Measurements from ENCODE around the gene DACH1.
"Not testable (repeated sequence)": the region's sequence is repeated elsewhere in the genome, so short reads cannot be mapped to it uniquely, and the experiment has no call there.

Gene DACH1

GRCh38 chr13:71865874-71866334 is 1.1 kb downstream of the DACH1 start:
- peak in 1 of 14 donors; percentile 23 for DNase-seq

DNA sequence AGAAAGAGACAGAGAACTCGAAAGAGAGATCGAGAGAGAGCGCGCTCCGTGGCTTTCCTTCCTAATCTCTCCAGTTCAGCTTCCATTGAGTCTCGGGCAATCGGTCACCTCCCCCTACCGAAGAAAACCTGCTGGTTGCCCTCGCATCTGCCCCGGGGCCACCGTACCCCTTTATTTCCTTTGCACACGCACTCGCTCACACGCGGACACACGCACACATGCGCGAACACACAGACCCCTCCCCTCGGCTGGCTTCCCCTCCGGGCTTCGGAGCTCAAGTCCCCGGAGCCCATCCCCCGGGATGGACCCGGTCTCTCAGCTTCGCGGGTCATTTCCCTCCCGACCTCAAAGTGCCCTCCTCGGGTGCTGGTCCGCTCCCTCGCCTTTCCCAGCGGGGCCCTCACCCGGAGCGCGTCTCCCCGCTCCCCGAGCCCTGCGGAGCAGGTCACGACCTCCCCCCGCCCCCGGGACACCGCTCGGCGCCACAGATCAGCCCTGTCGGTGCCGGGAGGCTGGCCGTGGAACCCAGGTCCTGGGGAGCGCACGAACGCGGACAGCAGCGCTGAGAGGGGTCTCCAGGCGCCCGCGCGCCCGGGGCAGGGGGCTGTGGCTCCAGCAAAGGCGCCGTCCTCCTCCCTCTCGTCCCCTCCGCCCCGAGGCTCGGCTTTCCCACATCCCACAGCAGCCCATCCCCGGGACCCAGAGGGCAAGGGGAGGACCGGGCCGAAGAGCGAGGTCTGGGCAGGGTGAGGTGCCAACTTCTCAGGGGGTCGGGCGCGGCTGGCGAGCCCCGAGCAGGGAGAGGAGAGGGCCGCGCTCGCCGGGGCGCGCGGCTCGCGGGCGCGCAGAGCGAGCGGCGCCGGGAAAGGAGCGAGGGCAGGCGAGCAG is 1.8 kb downstream of the DACH1 start:
- peak in 2 of 14 donors; percentile 3 to 12 for DNase-seq

- peak in 1 of 14 donors; percentile 2 for DNase-seq
These were observed 2.7 kb downstream of the DACH1 start for GRCh38 chr13:71864094-71864985.

GRCh38 chr13:71863254-71863865 is 3.6 kb downstream of the DACH1 start:
- DNase-seq: no peak

DNA sequence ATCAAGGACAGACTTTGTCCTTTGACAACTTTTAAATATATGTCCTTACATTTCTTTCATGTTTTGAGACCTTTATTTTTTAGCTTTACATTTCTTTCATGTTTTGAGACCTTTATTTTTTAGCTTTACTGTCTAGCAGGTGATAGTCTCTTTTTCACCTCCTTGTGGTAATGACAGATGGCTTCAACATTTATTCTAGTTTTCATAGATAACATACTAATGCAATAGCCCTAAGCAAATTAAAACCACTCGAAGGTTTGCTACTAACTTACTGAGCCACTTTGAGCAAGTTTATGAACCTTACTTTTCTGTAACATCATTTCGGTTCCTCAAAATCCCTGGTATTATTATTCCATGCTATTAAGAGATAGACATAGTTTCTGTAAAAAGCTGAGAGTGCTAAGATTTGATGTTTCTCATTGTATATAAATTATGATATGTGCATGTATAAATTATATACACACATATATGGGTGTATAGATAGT is 4.5 kb downstream of the DACH1 start:
- no peak for DNase-seq

DNA sequence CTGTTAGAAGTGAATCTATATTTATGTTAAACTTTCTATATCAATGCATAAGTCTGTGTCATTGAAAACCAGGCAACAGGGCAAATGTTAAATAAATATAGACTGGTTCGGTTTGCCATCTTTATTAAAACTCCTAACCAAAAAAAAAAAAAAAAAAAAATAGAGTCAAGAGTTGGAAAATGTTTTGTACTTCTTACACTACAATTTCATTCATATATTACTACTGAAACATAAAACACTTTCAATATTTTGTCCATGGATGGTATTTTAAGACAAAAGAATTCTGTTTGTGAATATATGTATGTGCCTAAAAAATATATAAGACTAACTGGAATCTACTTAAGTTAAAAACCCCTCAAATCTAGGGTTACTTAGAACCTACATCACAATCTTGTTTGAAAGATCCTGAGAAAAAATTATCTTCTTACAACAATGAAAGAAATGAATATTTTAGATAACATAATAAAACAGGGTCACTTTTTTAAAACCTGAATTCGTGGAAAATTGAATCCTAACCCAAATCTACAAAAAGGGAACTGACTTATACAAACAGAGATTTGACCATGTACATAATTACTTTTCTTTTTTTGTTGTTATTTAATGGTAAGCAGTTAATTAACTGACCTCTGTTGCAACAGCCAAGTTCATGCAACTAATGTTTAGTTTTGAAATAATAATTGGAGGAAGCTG is 5.1 kb downstream of the DACH1 start:
- no peak for DNase-seq

GRCh38 chr13:71860547-71861138 is 6.4 kb downstream of the DACH1 start:
- no peak for DNase-seq

DNA sequence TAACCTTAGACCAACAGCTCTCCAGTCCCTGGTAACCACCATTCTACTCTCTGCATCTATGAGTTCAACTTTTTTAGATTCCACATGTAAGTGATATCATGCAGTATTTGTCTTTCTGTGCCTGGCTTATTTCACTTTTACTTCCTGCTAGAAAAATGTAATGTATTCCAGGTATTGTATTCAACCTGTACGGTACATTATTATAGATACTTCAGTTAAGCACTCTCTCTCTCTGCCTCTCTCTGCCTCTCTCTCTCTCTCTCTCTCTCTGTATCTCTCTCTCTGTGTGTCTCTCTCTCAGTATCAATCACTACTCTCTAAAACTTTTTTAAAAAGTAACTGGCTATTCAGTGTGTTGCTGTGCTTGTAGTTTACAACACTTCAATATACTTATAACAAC is 8.4 kb downstream of the DACH1 start:
- no peak for DNase-seq

- DNase-seq: no peak
These were observed 10.4 kb downstream of the DACH1 start for GRCh38 chr13:71856548-71857043.

- no peak for DNase-seq
These were observed 12.6 kb downstream of the DACH1 start for GRCh38 chr13:71854401-71854800.

DNA sequence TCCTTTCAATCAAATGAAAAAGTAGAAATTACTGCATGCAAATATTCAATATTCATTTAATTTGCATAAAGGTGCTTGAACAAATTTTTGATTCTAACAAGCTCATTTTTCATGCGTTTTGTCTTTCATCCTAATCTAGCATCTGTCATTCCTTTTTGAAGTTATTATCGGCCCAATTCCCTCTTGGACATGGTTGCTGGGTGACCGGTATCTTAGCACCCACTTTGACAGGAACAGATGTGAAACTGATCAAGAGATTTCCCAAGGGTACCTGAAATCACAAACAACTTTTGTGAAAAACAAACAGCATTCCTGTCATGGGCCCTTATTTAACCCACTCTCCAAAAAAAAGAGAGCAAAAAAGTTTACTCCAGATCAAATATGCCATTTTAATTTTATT is 13.3 kb downstream of the DACH1 start:
- no peak for DNase-seq

DNA sequence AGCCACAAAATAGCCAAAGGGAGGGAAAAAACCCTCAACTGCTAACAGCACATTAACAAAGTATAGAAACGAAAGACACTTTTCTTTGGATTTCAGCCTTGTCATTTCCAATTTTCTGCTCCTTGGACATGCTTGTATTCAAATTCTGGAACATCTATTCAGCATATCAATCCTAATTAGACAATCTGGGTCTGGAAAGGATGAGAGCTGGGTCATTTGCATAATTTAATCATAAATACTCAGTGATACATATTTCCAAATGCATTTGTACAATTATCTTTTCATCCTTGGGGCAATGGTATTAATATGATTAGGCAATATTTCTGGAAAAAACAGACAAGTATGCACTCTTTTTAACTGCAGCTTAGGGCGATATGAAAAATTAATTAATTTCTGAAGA is 14.3 kb downstream of the DACH1 start:
- DNase-seq: no peak

DNA sequence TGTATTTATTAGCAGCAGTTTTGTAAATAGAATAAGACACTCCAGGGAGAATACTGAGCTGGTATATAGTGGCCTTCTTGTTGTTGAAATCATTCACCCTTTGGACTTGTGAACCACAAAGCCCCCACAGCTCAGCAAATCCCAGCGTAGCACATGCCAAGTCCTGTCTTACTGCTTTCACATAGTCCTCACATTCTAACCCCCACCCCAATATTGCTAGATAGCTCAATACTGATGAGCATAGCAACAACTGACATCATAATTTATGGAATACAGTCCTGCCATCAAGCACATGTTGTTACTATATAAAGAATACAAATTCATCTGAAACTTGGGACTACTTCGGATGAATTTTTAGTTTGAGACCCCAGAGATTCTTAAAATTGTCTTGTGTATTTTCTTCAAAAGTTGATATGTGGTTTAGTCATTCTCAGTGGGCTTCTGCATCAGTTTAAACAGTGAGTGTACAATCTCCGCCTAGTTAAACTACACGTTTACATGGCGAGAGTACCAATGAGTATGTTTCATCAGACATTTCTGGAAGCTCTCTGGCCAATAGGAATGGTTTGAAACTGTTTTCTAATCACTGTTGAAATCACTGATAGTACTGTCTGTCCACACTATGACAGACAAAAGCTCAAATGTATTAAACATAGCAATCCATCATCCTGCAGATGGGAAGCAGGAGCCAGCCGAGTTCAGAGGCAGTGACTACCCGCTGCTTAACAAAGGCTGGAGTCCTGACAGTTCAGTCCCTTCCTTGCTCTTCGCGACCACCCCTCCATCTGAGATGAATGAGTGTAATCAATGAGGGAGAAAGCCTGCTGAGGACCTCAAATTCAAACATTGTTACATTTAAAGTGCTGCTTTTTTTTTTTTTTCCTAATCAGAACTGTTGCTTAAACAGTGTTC is 15.2 kb downstream of the DACH1 start:
- DNase-seq: no peak

- no peak for DNase-seq
These were observed 25.0 kb downstream of the DACH1 start for GRCh38 chr13:71842003-71842402.

- DNase-seq: no peak
These were observed 28.2 kb downstream of the DACH1 start for GRCh38 chr13:71838842-71839241.

DNA sequence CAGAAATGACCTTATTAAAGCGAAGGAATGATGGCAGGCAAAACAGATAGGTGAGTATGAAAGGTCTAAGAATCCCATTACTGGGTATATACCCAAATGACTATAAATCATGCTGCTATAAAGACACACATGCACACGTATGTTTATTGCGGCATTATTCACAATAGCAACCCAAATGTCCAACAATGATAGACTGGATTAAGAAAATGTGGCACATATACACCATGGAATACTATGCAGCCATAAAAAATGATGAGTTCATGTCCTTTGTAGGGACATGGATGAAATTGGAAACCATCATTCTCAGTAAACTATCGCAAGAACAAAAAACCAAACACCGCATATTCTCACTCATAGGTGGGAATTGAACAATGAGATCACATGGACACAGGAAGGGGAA is 29.4 kb downstream of the DACH1 start:
- DNase-seq: not testable (repeated sequence)

GRCh38 chr13:71831716-71832115 is 35.3 kb downstream of the DACH1 start:
- no peak for DNase-seq

GRCh38 chr13:71830736-71831135 is 36.3 kb downstream of the DACH1 start:
- no peak for DNase-seq

- DNase-seq: no peak
These were observed 36.7 kb downstream of the DACH1 start for GRCh38 chr13:71830323-71830722.

DNA sequence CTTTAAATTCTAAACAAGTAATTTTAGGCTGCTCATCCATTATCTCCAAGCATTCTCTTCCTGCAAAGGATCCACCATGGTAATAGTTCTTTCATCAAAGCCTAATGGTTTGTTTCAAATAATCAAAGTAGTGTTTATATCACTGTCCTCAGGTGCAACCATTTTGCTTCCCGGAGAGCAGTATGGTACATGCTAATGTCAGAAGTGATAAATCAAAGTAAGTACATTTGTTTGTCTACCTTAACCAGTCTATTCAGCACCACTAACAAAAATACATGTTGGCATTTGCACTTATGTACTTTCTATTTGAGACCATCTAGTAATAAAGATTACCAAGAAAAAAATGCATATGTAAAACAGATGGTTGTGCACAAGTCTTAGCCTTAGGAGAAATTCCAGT is 37.5 kb downstream of the DACH1 start:
- no peak for DNase-seq

All from C1 segment of cervical spinal cord (tissue), 14 donors.